GM23248 (cell line): Measurements from ENCODE around the gene YTHDF1.

Source experiments
- EZH2 ChIP-seq: fragments of 200-600 bp; sonication (generic); IDR thresholded peaks from 2 replicates; pipeline ENCODE4 v1.6.1; 2018; ENCODE audit warnings: antibody characterized with exemption, mild to moderate bottlenecking; ENCODE audit not compliant: insufficient read depth, poor library complexity, severe bottlenecking
- EZH2phosphoT487 ChIP-seq: fragments of 200-600 bp; sonication (generic); IDR thresholded peaks from 2 replicates; pipeline ENCODE4 v1.6.1; 2018; ENCODE audit warnings: antibody characterized with exemption, moderate library complexity, mild to moderate bottlenecking, low read depth; ENCODE audit not compliant: insufficient read depth

- no peak for TF ChIP-seq EZH2phosphoT487
- TF ChIP-seq EZH2 = no peak
These were observed 9.1 kb downstream of the YTHDF1 start for GRCh38 chr20:63206878-63207277.
